GM12878 (cell line): ENCODE measurements around the gene CATSPER1. TPM values are rescaled to one million over a fixed set of nuclear protein-coding genes. Genes with fewer than 3 reads are reported as not detected.

ENCODE experiments used
- ATAC-seq: fragments of 200-7000 bp; cut with Tn5 transposase; 3 replicates; pipeline ENCODE4 v1.9.1; 2020; ENCODE audit warnings: mild to moderate bottlenecking, moderate library complexity
- BruUV-seq: library from RNA; stranded (reverse); fragments of 400-500 nt; replicated peaks from 2 replicates; lab custom pipeline; 2021; lab: Mats Ljungman, UMichigan
- CTCF ChIA-PET: fragments of 300-600 bp; sonication (Branson Sonifier 250); formaldehyde crosslinking; extraction: SDS; loops from one replicate; lab custom pipeline; 2021; ENCODE audit warnings: inconsistent platforms; lab: Yijun Ruan, JAX
- POLR2A ChIA-PET: fragments of 350-600 bp; formaldehyde crosslinking; extraction: SDS; loops from one replicate; lab custom pipeline; 2021; ENCODE audit warnings: inconsistent platforms; lab: Charles Lee
- RAD21 ChIA-PET: fragments of 300-600 bp; sonication (Branson Sonifier 250); formaldehyde crosslinking; loops from one replicate; lab custom pipeline; 2023; ENCODE audit warnings: antibody characterized with exemption; ENCODE audit not compliant: unreplicated experiment; lab: Charles Lee
- SMC1A ChIA-PET: fragments of 300-600 bp; sonication (Branson Sonifier 250); formaldehyde crosslinking; loops from one replicate; lab custom pipeline; 2023; ENCODE audit not compliant: unreplicated experiment, uncharacterized antibody; lab: Charles Lee
- DNase-seq: peaks from one replicate; pipeline ENCODE4 v3.0.0-alpha.2; 2011; ENCODE audit warnings: low read depth, low spot score
- FAIRE-seq: peaks from 3 replicates; lab custom pipeline; 2011; peaks lifted over from hg19 to GRCh38; lab: Jason Lieb, UNC
- H2AFZ ChIP-seq: 2 replicates; pipeline ENCODE4 v1.6.0; 2011; ENCODE audit warnings: low read depth, low read length, control low read depth; ENCODE audit not compliant: control insufficient read depth
- H3K27ac ChIP-seq: 2 replicates; pipeline ENCODE4 v1.5.1; 2011; ENCODE audit warnings: control low read depth; ENCODE audit not compliant: control insufficient read depth, insufficient read depth
- H3K27me3 ChIP-seq, 2 experiments: replicated peaks in 1 of 2; 2 replicates each; pipeline versions ENCODE4 v1.6.0 to v1.6.1; 2011; ENCODE audit warnings: low read length in 1 of 2; ENCODE audit not compliant: control insufficient read depth in 2 of 2, insufficient read depth in 2 of 2
- H3K36me3 ChIP-seq, 2 experiments: 2 replicates each; pipeline ENCODE4 v1.5.1; 2011; ENCODE audit warnings: low read length in 1 of 2; ENCODE audit not compliant: control insufficient read depth in 2 of 2, insufficient read depth in 2 of 2
- H3K4me1 ChIP-seq: 2 replicates; pipeline ENCODE4 v1.6.1; 2011; ENCODE audit warnings: mild to moderate bottlenecking, low read length, moderate library complexity, mixed read lengths; ENCODE audit not compliant: control insufficient read depth, insufficient read depth
- H3K4me2 ChIP-seq: 2 replicates; pipeline ENCODE4 v1.6.0; 2011; ENCODE audit warnings: control low read depth; ENCODE audit not compliant: control insufficient read depth, insufficient read depth
- H3K4me3 ChIP-seq: fragments of 200-600 bp; sonication (generic); 2 replicates; pipeline ENCODE4 v1.5.1; 2016
- H3K79me2 ChIP-seq: 2 replicates; pipeline ENCODE4 v1.6.0; 2011; ENCODE audit warnings: low read length; ENCODE audit not compliant: control insufficient read depth, insufficient read depth
- H3K9ac ChIP-seq: 2 replicates; pipeline ENCODE4 v1.8.0; 2011; ENCODE audit warnings: low read length, control low read depth, mixed read lengths; ENCODE audit not compliant: control insufficient read depth, insufficient read depth
- H3K9me3 ChIP-seq: replicated peaks from 3 replicates; pipeline ENCODE4 v1.5.1; 2011; ENCODE audit warnings: mild to moderate bottlenecking, low read length; ENCODE audit not compliant: control insufficient read depth, insufficient read depth
- H4K20me1 ChIP-seq: 2 replicates; pipeline ENCODE4 v1.6.0; 2011; ENCODE audit not compliant: control insufficient read depth, insufficient read depth
- ASH2L ChIP-seq: fragments of 300-600, 200-600 bp; sonication (generic); IDR thresholded peaks from 2 replicates; pipeline ENCODE4 v1.6.1; 2017; ENCODE audit warnings: low read depth, mild to moderate bottlenecking, borderline replicate concordance
- BCL3 ChIP-seq: IDR thresholded peaks from 2 replicates; pipeline ENCODE4 v1.6.1; 2011; ENCODE audit warnings: borderline replicate concordance, low read depth, mild to moderate bottlenecking, moderate library complexity, low read length; ENCODE audit not compliant: insufficient read depth, poor library complexity, severe bottlenecking
- BMI1 ChIP-seq: fragments of 450-650 bp; IDR thresholded peaks from 2 replicates; pipeline ENCODE4 v1.6.1; 2016; ENCODE audit warnings: mild to moderate bottlenecking, moderate library complexity, borderline replicate concordance
- CHD2 ChIP-seq: IDR thresholded peaks from 2 replicates; pipeline ENCODE4 v1.6.1; 2011; ENCODE audit warnings: low read depth, low read length, improper control_type of control experiment, borderline replicate concordance
- IRF4 ChIP-seq: IDR thresholded peaks from 2 replicates; pipeline ENCODE4 v1.6.1; 2011; ENCODE audit warnings: low read depth, low read length
- MEF2B ChIP-seq: fragments of 450-650 bp; IDR thresholded peaks from 2 replicates; pipeline ENCODE4 v1.6.1; 2018; ENCODE audit warnings: mild to moderate bottlenecking, moderate library complexity; ENCODE audit not compliant: partially characterized antibody, poor library complexity, severe bottlenecking
- NFIC ChIP-seq: IDR thresholded peaks from 2 replicates; pipeline ENCODE4 v1.6.1; 2012; ENCODE audit warnings: low read depth, mild to moderate bottlenecking, inconsistent platforms, low read length, moderate library complexity
- PRDM15 ChIP-seq: fragments of 450-650 bp; formaldehyde crosslinking; IDR thresholded peaks from 2 replicates; pipeline ENCODE4 v1.4.0; 2020; ENCODE audit warnings: mild to moderate bottlenecking, moderate library complexity
- ZBED1 ChIP-seq: IDR thresholded peaks from 2 replicates; pipeline ENCODE4 v1.6.1; 2016; ENCODE audit warnings: borderline replicate concordance
- WGBS: methylation state at CpG from one replicate; pipeline ENCODE4 v1.1.6; 2016; ENCODE audit warnings: low lambda C conversion rate; ENCODE audit not compliant: insufficient replicate concordance, insufficient coverage; ENCODE audit errors: missing lambda C conversion rate; 5-methylcytosine and 5-hydroxymethylcytosine counted together
- in situ Hi-C: fragments of 300-500 bp; cut with MboI; formaldehyde crosslinking; loops from 9 replicates; pipeline ENCODE4 v1.14.3; 2018; ENCODE audit warnings: mixed read lengths
- intact Hi-C: fragments of 100-400 bp; cut with micrococcal nuclease; formaldehyde crosslinking; loops from one replicate; pipeline ENCODE4 v1.14.2; 2022; ENCODE audit not compliant: unreplicated experiment
- polyA plus RNA-seq, 11 experiments: library from polyadenylated mRNA; depleted of rRNA in 4 of 11; unstranded in 6 of 11; stranded (reverse) in 5 of 11; fragments of >200 nt; fragmentation: Nextera tagmentation in 4 of 11; fragmentation: Illumina TruSeq in 1 of 11; extraction: Ambion mirVana in 4 of 11; extraction: Trizol in 1 of 11; gene quantifications; 1 replicate in 1 of 11; 2 replicates in 10 of 11; pipeline versions ENCODE4 v1.2.1 to v1.2.3, GENCODE V29; 2011 to 2016; ENCODE audit warnings: inconsistent platforms in 2 of 11, missing spikeins in 2 of 11, low read depth in 1 of 11
- total RNA-seq, 4 experiments: library from RNA; depleted of rRNA in 3 of 4; stranded (reverse); fragments of >200 nt in 3 of 4; fragmentation: Illumina TruSeq in 1 of 4; extraction: Trizol in 1 of 4; gene quantifications; 2 replicates each; pipeline versions ENCODE4 v1.2.1 to v1.2.3, GENCODE V29; 2013 to 2021
- TF ChIP-seq, protein P1 (sequence below): fragments of 450-650 bp; formaldehyde crosslinking; IDR thresholded peaks from 2 replicates; pipeline ENCODE4 v1.5.0; 2022; ENCODE audit warnings: mild to moderate bottlenecking, missing genetic modification characterization
- TF ChIP-seq, protein P2 (sequence below): fragments of 450-650 bp; IDR thresholded peaks from 2 replicates; pipeline ENCODE4 v1.6.1; 2018; ENCODE audit warnings: borderline replicate concordance, mild to moderate bottlenecking; ENCODE audit not compliant: partially characterized antibody

Gene CATSPER1
- total and polyA plus RNA-seq, 10 of the 15 experiments (the other 5 are each of a cell fraction or from before 2014, with no cell fraction given), result 0.02 to 0.05 TPM; not detected in 8

DNA sequence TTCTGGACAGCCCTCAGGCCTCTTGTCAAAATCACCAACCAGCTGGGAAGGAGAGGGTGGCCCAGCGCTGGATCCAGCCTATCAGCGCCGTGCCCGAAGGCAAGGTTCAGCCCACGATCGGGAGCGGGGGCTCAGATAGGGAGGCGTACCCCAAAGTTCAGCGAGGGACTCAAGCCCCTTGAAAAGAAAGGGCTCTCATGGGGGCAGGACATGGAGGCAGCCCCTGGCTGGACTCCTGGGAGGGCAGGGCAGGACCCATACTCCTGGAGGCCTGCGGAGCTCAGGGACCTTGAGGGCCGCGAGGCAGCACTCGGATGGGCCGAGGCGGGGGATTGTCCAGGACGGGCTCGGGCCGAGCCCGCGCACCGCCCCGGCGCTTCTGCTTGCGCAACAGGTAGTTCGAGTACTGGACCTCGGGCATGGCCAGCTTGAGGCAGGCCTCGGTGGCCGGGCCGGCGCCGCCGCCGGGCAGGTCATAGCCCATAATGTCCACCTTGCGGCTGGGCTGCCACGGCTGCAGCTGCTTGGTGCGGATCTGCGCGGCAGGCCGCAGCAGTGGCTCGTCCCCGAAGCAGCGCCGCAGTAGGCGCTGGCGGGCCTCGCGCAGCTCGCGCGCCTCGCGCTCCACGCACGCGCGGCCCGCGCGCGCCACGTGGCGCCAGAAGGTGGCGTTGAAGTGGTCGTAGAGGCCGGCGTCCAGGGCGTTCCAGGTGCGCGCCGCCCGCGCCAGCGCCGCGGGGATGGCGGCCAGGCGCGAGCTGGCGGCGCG, 16.1 kb upstream of the CATSPER1 start:
- Histone ChIP-seq H3K4me1 (peaks cover 2% of the 10 kb centered on the region; the same call in 1 of the 2 replicates), H3K9me3 (no peaks in the 10 kb centered on the region), H3K4me2 (no peak overlapping the region), H3K4me3 (no peak overlapping the region), H4K20me1 (no peaks in the 10 kb centered on the region), H3K27me3 (no peaks in the 10 kb centered on the region), H3K79me2 (no peaks in the 10 kb centered on the region), H3K9ac (no peak overlapping the region), H3K27ac (no peak overlapping the region), H3K36me3 (no peaks in the 10 kb centered on the region), H2AFZ (no peak overlapping the region)
- ChIA-PET CTCF (interaction anchor here (0.7 to 4.3 kb wide), 3 partner anchors 9 to 337 kb away, joined by 3 to 71 read pairs (median 5); partner anchors contain the start of gene PACS1), SMC1A (no interaction called here), RAD21 (no interaction called here), POLR2A (interaction anchor here (0.6 to 1.1 kb wide), 2 partner anchors 10 to 134 kb away, joined by 3 read pairs; partner anchors contain the start of gene SF3B2)
- no peak for DNase-seq
- intact Hi-C loops (no loop called here), in situ Hi-C loops (no loop called here)
- WGBS, result 92% methylated on average over 61 of the region's 81 CpGs
- no peak for ATAC-seq
- BruUV-seq, result no TSS peak
- no peak for FAIRE-seq
- TF ChIP-seq ASH2L (no peak), NFIC (no peak), ZBED1 (no peak), BCL3 (no peak), MEF2B (no peak), PRDM15 (CRISPR knock-in tag) (no peak), CHD2 (no peak), BMI1 (no peak), IRF4 (no peak)
- TF ChIP-seq, protein P1, sequence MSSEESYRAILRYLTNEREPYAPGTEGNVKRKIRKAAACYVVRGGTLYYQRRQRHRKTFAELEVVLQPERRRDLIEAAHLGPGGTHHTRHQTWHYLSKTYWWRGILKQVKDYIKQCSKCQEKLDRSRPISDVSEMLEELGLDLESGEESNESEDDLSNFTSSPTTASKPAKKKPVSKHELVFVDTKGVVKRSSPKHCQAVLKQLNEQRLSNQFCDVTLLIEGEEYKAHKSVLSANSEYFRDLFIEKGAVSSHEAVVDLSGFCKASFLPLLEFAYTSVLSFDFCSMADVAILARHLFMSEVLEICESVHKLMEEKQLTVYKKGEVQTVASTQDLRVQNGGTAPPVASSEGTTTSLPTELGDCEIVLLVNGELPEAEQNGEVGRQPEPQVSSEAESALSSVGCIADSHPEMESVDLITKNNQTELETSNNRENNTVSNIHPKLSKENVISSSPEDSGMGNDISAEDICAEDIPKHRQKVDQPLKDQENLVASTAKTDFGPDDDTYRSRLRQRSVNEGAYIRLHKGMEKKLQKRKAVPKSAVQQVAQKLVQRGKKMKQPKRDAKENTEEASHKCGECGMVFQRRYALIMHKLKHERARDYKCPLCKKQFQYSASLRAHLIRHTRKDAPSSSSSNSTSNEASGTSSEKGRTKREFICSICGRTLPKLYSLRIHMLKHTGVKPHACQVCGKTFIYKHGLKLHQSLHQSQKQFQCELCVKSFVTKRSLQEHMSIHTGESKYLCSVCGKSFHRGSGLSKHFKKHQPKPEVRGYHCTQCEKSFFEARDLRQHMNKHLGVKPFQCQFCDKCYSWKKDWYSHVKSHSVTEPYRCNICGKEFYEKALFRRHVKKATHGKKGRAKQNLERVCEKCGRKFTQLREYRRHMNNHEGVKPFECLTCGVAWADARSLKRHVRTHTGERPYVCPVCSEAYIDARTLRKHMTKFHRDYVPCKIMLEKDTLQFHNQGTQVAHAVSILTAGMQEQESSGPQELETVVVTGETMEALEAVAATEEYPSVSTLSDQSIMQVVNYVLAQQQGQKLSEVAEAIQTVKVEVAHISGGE, result no peak
- TF ChIP-seq, protein P2, sequence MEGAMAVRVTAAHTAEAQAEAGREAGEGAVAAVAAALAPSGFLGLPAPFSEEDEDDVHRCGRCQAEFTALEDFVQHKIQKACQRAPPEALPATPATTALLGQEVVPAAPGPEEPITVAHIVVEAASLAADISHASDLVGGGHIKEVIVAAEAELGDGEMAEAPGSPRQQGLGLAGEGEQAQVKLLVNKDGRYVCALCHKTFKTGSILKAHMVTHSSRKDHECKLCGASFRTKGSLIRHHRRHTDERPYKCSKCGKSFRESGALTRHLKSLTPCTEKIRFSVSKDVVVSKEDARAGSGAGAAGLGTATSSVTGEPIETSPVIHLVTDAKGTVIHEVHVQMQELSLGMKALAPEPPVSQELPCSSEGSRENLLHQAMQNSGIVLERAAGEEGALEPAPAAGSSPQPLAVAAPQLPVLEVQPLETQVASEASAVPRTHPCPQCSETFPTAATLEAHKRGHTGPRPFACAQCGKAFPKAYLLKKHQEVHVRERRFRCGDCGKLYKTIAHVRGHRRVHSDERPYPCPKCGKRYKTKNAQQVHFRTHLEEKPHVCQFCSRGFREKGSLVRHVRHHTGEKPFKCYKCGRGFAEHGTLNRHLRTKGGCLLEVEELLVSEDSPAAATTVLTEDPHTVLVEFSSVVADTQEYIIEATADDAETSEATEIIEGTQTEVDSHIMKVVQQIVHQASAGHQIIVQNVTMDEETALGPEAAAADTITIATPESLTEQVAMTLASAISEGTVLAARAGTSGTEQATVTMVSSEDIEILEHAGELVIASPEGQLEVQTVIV, result no peak
